ENCODE data around the gene TSPAN10. TPM values are rescaled to one million over a fixed set of nuclear protein-coding genes. Genes with fewer than 3 reads are reported as not detected.
A peak's percentile ranks its signal among the peaks of the same experiment; 100 is the strongest.

Gene TSPAN10
- total and polyA plus RNA-seq, 2 of the 13 experiments (the other 11 are each of a cell fraction or from before 2014, with no cell fraction given), result 0.54 to 0.75 TPM

- TF ChIP-seq THYN1 (CRISPR knock-in tag; IDR thresholded peaks at IDR 0.05; ENCODE audit: borderline replicate concordance, low read depth) (no peak), YEATS2 (CRISPR knock-in tag; IDR thresholded peaks at IDR 0.05; ENCODE audit: borderline replicate concordance) (no peak), ZNF589 (CRISPR knock-in tag; conservative IDR thresholded peaks at IDR 0.05) (no peak), ZNF282 (IDR thresholded peaks at IDR 0.05; ENCODE audit: partially characterized antibody) (no peak), SNAPC2 (CRISPR knock-in tag; IDR thresholded peaks at IDR 0.05) (no peak), ZMYM2 (CRISPR knock-in tag; IDR thresholded peaks at IDR 0.05) (no peak), CENPBD1 (CRISPR knock-in tag; IDR thresholded peaks at IDR 0.05; ENCODE audit: borderline replicate concordance, low read depth) (no peak), ZNF570 (CRISPR knock-in tag; IDR thresholded peaks at IDR 0.05; ENCODE audit: borderline replicate concordance) (no peak), TOE1 (CRISPR knock-in tag; IDR thresholded peaks at IDR 0.05) (no peak), ZFAT (CRISPR knock-in tag; conservative IDR thresholded peaks at IDR 0.05) (no peak), ZNF839 (CRISPR knock-in tag; IDR thresholded peaks at IDR 0.05; ENCODE audit: borderline replicate concordance) (no peak), NR1H2 (CRISPR knock-in tag; IDR thresholded peaks at IDR 0.05; ENCODE audit: borderline replicate concordance, low read depth) (no peak), PCBP1 (IDR thresholded peaks at IDR 0.05; ENCODE audit: borderline replicate concordance, low read depth, low read length) (no peak), GLI4 (CRISPR knock-in tag; IDR thresholded peaks at IDR 0.05; ENCODE audit: borderline replicate concordance) (0 out of 2 replicates have a peak, but pooled peaks have one; percentile 47), GPN1 (CRISPR knock-in tag; IDR thresholded peaks at IDR 0.05; ENCODE audit: borderline replicate concordance) (no peak), SMARCE1 (IDR thresholded peaks at IDR 0.05; ENCODE audit: borderline replicate concordance) (no peak), POLR2G (IDR thresholded peaks at IDR 0.05; ENCODE audit: low read depth, low read length) (no peak), MTF2 (CRISPR knock-in tag; IDR thresholded peaks at IDR 0.05; ENCODE audit: borderline replicate concordance) (no peak), ZNF20 (CRISPR knock-in tag; IDR thresholded peaks at IDR 0.05) (no peak), TAF15 (IDR thresholded peaks at IDR 0.05; ENCODE audit: low read depth, low read length, poor library complexity, severe bottlenecking) (no peak), ZBTB42 (CRISPR knock-in tag; IDR thresholded peaks at IDR 0.05) (no peak), MLXIP (CRISPR knock-in tag; IDR thresholded peaks at IDR 0.05; ENCODE audit: borderline replicate concordance) (no peak), TBX3 (IDR thresholded peaks at IDR 0.05; ENCODE audit: borderline replicate concordance) (no peak), HIVEP1 (CRISPR knock-in tag; IDR thresholded peaks at IDR 0.05) (no peak), ZNF496 (CRISPR knock-in tag; IDR thresholded peaks at IDR 0.05; ENCODE audit: insufficient replicate concordance) (no peak), ZMYM3 (CRISPR knock-in tag; IDR thresholded peaks at IDR 0.05) (no peak), ZNF720 (CRISPR knock-in tag; IDR thresholded peaks at IDR 0.05) (no peak), IRF2 (CRISPR knock-in tag; IDR thresholded peaks at IDR 0.05) (no peak), ARNT2 (CRISPR knock-in tag; IDR thresholded peaks at IDR 0.05; ENCODE audit: low read depth) (no peak)
These were observed 16.1 kb downstream of the TSPAN10 start (continued) for GRCh38 chr17:81652906-81653771.

All from HepG2 (cell line).